GM18511 (cell line): ENCODE data around the gene ATG2A.

ENCODE experiments used
- ATAC-seq: cut with Tn5 transposase; IDR thresholded peaks from one replicate; pipeline ENCODE4 v1.9.1; 2021; ENCODE audit warnings: mild to moderate bottlenecking, moderate library complexity; ENCODE audit not compliant: unreplicated experiment

The ATG2A gene

DNA sequence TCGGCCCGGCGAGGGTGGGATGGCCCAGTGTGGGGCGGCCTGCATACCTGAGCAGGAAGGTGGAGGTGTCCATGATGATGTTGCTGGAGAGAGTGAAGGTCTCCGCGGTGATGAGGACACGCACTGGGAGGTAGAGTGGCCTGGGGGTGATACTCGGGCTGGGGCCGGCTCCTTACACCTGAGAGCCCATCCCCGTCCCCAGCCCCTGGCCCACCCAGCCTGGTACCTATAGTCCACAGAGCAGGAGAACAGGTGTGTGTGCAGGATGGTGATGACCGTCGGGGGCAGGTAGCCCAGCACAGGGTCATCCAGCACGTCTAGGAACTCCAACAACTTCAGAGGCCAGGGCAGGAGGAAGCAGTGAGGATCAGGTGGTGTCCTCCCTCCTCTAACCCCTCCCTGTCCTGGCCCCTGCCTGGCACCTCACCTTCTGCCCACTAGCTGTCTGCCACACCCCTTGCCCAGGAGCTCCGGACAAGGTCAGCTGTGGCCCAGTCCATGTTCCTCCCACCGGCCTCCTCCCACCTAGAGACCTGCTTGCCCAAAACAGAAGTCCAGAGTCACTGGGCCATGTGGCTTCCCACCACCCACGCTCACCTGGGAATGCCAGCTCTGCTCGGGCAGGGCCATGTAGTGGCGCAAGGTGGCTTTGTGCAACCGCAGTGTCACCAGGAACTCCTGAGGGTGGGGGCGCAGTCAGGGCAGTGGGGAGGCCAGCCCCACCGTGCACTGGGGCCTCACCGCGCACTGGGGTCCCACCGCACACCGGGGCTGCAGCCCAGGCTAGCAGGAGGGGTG, 11.3 kb downstream of the ATG2A start:
- ATAC-seq: no peak

DNA sequence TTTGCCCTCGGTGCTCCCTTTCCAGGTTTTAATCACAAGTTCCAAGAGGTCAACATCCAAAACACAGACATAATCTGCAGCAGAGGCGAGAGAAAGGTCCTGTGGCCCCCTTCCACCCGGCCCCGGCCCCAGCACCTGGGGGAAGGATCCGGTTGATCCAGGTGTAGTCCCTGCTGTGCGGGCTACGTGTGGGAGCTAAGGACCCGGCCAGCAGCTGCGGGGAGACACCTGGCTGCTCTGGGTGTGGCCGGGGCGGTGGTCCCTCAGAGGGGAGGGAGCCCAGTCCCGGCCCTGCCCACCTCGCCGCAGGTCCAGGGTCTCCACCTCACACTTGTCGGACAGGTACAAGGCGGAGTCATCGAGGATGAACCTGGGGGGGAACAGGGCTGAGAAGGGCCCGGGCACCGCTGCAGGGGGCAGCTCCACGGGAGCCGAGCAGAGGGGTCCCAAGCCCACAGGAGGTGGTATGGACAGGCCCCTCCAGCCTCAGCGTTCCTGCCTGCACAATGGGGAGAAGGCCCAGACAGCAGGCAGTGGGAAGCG, 13.6 kb downstream of the ATG2A start:
- ATAC-seq: no peak

DNA sequence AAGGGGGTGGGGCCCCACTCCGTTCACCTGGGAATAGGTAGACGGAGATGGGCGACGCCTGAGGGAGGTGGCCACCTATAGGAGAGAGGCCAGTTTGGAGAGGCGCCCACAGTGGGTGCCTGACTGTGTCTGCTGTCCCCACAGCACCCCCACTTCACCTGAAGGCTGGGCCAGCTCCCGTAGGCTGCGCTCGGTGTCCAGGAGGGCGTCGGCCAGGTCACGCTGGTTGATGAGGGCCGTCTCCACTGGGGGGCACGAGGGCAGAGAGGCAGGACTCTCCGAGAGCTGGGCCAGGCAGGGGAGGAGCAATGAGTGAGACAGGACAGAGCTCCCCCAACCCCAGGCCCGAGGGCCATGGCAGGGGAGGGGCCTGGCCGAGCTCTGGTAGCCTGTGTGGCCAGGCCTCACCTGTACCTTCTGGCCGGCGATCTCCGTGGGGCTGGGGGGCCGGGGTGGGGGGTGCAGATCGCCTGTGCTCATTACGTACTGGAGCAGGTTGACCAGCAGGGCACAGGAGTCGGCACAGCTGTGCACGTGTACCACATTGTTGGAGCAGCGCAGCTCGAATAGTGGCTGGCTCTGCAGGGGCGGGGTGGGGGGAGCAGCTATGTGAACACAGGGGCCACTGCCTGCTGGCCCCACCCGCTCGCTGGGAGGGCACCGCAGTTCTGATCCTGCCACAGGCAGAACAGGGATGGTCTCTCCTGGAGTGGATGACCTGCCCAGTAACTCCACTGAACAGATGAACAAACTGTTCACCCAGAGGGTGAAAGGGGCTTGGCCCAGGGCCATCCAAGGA, 14.7 kb downstream of the ATG2A start:
- ATAC-seq: no peak

DNA sequence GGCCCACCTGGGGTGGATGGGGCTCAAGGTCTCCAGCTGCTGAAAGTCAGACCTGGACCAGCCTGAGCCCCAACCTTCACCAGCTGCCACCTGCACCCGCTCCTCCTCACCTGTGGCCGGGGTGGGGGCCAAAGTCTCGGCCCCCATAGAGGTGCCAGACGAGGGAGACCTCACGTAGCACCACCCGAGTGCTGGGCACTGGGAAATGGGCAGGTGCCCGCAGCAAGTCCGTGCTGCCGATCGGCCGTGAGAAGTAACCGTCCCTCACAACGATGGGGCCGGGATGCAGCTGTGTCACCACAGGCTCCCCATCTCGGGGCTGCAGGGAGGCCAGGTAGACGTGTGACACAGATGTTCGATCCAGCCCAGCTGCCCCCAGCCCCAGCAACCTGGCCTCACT, 16.2 kb downstream of the ATG2A start:
- ATAC-seq: no peak

DNA sequence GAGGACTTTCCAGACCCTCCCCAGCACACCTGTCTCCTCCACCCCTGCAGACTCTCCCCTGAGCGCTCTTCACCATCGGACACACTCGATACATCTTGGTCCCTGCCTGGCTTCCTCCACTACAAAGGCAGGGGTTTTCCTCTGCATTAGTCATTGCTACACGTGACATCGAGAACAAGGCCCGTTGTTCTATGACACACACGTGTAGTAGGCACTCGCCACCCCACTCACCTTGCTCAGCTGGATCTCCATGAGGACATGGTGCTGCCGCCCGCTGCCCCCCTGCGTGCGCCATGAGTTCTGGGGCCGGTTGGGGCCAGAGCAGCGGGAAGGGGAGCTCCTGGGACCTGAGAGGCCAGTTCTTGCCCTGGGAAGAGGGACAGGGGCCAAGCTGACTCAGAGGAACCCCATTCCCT, 16.7 kb downstream of the ATG2A start:
- no peak for ATAC-seq

DNA sequence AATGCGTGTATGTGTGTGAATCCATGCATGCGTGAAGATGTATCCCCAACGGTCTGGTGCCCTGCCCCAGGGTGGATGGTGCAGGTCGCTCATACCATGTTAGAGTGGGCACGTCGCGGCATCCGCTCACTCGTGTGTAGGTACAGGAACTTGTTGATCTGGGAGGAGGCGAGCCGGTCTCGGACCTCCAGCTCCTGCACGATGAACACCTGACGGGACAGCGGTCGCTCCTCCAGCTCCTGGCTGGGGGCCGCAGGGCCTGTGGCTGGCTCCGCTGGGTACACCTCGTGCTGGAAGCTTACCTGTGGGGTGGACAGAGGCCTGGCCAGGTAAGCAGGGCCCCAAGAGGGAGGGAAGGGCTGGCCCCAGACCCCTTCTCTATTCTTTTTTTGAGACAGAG, 18.5 kb downstream of the ATG2A start:
- no peak for ATAC-seq

DNA sequence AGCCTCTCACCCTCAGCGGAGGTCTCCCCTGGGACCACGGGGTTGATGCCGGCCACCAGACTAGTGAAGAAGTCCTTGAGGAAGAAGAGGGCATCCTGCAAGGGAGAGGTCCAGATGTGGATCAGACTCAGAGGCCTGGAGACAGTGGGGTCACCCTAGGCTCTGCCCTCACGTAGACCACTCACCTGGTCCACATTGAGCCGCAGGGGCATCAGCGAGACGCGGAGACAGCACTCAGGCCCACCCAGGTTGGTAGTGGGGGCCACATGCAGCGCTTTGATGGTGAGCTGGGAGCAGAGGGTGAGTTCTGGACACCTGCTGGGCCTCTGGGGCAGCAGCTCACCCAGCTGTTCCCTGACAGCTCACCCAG, 18.9 kb downstream of the ATG2A start:
- no peak for ATAC-seq

DNA sequence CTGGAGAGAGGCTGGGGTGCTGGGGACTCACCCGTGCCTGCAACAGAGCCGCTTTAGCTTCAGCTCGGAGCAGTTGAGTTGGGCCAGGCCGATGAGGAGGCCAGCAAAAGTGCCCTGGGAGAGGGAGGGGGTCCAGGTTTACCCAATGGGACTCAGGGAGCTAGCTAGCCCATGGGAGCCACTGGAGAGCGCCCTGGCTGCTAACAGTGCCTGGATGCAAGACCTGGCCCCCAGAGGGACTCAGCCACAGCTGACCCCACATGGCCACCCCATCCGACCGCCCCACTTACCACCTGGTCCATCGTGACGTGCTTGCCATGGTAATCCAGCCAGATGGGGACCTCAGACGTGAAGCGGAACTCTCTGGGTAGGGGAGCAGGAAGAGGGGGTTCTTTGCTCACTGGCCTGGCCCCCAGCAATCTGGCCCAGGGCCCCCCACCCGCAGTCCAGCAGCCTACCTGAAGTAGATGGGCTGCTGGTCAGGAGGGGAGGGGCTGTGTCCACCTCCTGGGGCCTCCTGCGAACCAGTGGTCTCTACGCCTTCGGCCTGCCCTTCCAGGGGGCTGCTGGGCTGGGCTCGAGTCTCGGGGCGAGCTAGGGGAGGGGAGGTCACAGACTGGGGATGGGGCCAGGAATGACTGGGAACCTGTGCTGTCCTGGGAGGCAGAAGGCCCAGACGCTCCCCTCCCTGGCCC, 19.5 kb downstream of the ATG2A start:
- ATAC-seq: no peak

DNA sequence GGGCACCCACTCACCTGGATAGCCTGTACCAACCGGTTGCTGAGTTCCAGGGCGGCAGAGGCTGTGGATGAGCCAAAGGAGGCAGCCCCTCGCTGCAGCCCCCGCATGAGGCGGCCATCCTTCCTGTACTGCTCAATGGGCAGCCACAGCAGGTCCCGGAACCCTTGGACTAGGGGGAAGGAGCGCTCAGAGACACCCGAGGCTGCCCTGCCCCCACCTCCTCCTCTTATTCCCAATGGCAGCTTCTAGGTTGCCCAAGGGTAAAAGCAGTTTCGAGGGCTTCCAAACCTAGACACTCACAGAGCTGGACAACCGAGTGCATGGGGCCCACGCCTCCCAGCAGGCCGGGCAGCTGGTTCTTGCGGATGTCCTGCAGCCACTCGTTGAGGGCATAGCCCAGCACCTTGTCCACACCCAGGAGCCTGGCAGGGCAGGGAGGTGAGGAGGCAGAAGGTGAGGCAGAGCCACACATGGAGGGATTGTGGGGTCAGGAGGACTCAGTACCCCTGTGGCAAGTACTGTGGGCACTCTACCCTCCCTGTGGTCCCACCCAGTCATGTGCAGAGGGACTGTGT, 20.5 kb downstream of the ATG2A start:
- ATAC-seq: no peak

DNA sequence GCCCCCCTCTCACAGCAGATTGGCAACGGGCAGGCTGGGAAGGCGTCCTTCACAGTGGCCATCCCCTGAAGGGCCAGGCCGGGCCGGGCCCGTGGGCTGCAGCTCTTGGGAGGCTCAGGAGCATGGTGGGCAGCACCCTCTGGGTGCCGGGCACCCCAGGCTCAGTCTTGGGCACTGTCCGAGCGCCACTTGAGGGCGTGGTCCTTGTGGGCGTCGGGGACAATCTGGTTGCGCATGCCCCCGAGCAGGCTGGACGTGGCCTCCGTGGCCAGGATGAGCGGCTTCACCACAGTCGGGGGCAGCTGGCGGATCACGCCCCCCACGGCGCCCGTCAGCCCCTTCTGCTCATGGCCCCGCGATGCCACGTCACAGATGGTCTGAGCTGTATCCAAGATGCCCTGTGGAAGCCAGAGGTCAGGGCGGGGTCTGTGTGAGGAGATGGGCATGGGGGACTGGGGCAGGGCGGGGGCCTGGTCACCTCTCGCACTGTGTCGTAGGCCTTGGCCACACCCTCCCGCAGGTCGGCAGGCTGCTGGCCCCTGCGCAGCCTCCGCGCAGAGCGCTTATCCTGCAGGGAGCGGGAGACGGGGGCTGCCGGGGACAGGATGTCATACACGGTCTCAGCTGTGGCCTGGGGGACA, 22.1 kb downstream of the ATG2A start:
- no peak for ATAC-seq

DNA sequence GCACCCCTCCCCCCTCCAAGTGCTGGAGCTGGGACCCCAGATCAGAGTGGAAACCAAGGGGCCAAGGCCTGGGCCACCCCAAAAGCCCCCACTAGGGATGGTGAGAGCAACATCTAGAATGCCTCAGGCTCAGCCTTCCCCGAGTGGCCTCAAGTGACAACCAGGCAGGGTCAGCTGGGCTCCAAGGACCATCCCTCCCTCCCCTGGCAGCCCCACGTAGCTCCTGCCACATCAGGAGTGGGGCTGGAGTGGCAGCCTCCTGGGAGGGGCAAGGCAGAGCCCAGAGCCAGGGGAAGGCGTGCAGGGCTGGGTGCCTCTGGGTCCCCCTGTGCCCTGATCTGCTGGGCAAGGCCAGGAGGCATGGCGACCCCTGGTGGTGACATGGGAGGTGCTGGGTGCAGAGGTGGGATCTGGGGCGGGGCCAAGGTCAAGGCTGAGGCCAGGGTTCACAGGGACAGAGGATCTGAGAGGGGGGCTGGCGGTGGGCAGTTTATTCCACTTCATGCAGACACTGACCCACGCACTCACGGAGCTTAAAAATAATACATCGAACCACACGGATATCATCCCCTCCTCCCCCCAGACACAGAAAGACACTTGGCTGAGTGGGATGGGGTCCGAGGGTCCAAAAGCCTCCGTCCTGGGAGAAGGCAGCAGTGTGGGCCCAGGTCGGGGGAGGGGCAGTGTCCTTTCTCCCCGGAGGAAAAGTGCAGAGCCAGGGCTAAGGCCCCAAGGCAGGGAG, 22.8 kb downstream of the ATG2A start:
- ATAC-seq: peak; percentile 74

DNA sequence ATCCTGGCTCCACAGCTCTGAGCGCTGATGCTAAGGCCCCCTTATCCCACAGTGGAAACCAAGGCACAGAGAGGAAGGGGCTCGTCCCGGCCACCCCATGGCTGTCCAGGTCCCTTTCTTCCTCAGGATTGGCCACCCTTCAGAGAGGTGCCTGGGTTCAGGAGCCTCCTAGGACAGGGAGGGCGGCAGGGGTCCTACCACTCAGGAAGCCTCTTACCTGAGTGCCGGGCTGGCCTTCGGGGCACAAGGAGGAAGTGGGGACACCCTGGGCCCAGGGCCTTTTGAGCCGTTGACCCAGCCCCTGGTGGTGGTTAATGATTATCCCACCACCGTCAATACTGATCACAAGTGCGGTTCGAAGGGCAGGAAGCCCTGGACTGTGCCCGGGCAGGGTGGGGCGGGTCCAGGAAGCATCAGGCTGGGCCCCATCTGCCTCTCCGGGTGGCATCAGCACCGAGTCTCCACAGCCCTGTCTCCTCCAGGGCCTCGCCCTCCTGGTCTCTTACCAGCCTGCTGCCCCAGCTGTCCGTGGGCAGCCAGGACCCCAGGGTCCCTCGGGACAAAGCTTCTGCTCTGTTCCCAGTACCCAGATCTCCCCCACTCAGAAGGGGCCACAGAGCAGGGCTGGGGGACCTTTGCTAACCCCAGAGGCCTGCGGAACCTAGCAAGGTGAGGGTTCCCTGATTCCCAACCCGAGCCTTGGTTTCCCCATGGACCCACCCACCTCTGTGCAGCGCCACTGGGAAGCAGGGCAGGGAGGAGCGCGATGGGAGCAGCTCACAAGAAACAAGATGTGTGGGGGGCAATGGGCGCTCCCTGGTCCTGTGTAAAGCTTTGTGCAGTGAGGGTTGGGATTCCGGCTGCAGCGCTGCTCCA, 23.6 kb downstream of the ATG2A start:
- ATAC-seq: no peak

DNA sequence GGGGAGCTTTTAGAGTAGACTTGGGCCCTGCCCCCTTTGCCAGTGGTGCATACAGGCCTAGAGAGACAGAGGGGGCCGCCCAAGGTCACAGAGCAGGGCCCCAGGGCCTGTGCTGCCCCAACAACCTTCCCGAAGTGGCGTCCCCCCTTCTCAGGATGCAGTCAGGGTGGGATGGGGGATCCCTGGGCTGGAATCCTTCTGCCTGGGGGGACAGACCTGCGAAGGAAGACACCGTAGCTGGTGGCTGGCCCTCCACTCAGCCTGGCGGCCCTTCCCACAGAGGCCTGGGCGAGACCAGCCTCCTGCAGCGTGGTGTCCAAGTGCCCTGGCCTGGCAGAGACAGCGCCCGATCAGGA, 24.2 kb downstream of the ATG2A start:
- no peak for ATAC-seq

DNA sequence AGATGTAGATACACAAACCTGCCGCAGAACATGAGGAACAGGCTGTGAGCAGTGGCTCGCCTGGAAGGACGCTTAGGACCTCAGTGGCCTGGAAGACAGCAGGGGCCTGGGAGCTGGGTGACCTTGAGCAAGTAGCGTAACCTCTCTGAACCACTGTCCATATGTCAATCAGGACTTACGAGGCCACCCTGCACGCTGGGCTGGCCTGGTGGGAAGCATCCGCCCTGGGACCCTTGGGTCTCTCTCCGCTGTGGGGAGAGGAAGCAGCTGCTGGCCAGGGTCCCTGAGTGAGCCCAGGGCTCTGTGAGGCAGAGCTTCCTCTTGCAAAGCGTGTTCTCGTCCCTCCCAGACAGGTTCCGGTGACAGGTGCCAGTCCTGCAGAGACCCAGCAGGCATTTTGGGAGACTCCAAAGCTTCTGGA, 24.6 kb downstream of the ATG2A start:
- no peak for ATAC-seq

DNA sequence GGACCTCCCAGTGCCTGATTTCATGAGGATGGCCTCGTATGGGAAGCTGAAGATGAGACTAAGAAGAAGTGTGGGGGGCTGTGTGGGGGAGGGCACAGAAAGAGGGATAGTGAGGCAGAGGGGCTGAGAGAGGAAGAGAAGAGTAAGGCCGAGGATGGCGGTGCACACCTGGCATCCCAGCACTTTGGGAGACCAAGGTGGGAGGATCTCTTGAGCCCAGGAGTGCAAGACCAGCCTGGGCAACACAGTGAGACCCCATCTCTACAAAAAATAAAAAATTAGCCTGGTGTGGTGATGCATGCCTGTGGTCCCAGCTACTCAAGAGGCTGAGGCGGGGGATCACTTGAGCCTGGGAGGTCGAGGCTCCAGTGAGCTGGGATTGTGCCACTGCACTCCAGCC, 25.1 kb downstream of the ATG2A start:
- no peak for ATAC-seq

DNA sequence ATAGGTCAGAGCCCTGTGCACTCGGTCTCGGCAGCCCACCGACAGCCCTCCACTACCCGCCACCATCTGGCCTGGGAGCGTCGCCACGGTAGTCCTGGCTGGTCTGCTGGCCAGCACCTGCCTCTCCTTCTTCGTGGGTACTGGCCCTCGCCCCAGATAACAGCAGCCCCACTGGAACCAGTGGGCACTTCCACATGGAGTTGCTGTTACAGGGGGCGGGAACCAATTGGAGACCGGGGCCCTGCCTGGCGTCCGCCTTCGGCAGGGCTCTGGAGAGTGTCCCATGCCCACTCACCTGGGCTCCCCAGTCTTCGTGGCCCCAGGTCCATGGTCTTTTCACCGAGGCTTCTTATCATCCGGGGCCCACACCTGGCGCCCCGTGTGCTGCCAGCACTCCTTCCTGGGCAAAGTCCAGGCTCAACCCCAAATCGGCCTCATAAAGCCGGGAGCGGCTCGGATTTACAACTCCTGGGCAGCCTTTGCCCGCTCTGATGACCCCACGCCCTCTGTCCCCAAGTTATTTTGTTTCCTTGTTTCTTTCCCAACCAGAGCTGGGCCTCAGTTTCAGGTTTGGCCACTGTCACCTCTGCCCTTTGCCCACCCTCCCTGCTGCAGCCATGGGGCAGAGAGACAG, 25.7 kb downstream of the ATG2A start:
- ATAC-seq: no peak

DNA sequence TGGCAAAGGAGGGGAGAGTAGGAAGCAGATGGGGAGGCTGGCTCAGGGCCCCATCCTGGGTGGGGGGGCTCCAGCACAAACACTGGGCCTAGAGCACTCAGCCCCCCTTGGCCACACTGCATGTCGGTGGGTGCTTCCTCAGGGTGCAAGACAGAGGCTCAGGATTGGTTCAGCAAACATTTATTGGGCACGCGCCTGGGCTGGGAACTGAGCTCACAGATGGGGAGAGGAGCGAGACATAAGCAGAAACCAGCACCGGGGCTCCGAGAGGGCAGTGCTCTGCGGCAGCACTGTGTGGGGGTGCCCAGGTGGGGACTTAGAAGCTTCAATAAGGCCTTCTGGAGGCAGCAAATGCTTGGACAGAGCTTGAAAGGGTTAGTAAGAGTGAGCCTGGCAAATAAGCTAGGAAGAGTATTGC, 26.5 kb downstream of the ATG2A start:
- no peak for ATAC-seq

DNA sequence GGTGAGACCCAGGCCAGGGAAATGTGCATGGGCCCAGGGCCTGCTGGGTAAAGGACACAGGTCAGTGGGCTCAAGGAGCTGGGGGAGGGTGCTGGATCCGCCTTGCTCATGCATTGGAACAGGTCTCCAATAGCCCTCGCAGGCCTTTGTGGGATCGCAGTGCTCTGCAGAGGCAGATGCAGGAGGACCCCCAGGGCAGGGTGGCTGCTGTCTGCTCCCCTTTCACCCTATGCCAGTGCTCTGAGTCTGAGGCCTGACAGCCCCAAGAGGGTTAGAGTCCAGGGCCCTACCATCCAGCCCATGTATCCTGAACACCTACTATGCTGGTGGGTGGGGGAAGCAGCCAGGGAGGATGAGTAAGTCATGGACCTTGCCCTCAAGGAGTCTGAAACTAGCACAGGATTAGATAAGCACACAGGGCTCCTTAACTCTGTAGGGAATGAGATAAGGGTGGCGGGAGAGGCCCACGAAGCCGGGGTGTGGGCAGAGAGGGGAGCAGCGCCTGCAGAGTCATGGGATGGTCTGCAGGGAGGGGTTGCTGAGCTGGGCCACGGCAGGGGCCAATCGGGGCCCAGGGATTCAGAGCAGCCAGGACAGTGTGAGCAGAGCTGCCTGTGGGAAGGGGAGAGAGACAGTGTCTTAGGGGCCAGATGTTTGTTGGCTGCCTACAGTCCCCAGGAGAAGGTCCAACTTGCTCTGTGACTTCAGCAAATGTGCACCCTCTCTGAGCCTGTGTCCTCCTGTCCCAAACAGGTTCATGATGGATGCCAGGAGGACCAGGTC, 28.1 kb downstream of the ATG2A start:
- ATAC-seq: no peak
